Measurements from ENCODE around the gene PTN. TPM values are rescaled to one million over a fixed set of nuclear protein-coding genes. Genes with fewer than 3 reads are reported as not detected.
A peak's percentile ranks its signal among the peaks of the same experiment; 100 is the strongest.

The PTN gene
- total RNA-seq, 1 experiment from 2014 or later = 0.35 TPM

- no peaks in the 10 kb centered on the region for H3K27me3 Mint-ChIP-seq (ENCODE audit: unreplicated experiment)
- no peaks in the 10 kb centered on the region for H3K36me3 Mint-ChIP-seq (ENCODE audit: insufficient read depth, unreplicated experiment)
- no peak for TF ChIP-seq CTCF (IDR thresholded peaks at IDR 0.05; ENCODE audit: unreplicated experiment)
- DNase-seq = no peak
- H3K9me3 Mint-ChIP-seq (ENCODE audit: low read depth, unreplicated experiment) = peaks cover 18% of the 10 kb centered on the region
- CTCF ChIA-PET = no interaction called here
- intact Hi-C loops (cut with micrococcal nuclease; ENCODE audit: unreplicated experiment) = no loop called here
- no peaks in the 10 kb centered on the region for H3K4me1 Mint-ChIP-seq (ENCODE audit: low read depth, unreplicated experiment)
- no peak overlapping the region for H3K4me3 Mint-ChIP-seq (ENCODE audit: low read depth, unreplicated experiment)
- no TSS peak for BruUV-seq (replicated peaks)
- H3K27ac Mint-ChIP-seq (ENCODE audit: unreplicated experiment) = no peak overlapping the region
These were observed 16.6 kb upstream of the PTN start for GRCh38 chr7:137360087-137360679.

DNA sequence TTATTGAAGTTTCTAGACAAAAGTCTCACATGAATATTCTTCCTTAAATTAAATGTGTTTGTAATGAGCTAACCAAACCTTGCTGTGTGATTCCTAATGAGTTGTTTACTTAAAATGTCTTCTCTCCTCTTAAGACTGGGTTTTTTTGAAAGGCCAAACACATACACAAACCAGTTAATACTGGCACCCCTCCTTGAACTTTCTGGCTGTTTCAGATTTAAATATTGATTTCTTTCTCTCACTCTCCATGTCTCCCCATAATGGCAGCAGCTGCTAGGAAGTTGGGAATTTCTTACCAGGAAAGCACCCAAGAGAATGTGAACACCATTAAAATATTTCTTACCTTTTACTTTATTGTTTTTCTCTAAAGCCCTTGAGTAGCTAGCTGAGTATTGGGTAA lies 11.4 kb upstream of the PTN start:
- TF ChIP-seq CTCF (IDR thresholded peaks at IDR 0.05; ENCODE audit: unreplicated experiment) = no peak
- intact Hi-C loops (cut with micrococcal nuclease; ENCODE audit: unreplicated experiment) = no loop called here
- peaks cover 8% of the 10 kb centered on the region for H3K4me1 Mint-ChIP-seq (ENCODE audit: low read depth, unreplicated experiment)
- no peak for DNase-seq
- H3K9me3 Mint-ChIP-seq (ENCODE audit: low read depth, unreplicated experiment) = peaks cover 8% of the 10 kb centered on the region
- no peak overlapping the region for H3K27ac Mint-ChIP-seq (ENCODE audit: unreplicated experiment)
- BruUV-seq (replicated peaks) = no TSS peak
- no peaks in the 10 kb centered on the region for H3K36me3 Mint-ChIP-seq (ENCODE audit: insufficient read depth, unreplicated experiment)
- H3K4me3 Mint-ChIP-seq (ENCODE audit: low read depth, unreplicated experiment) = no peak overlapping the region
- H3K27me3 Mint-ChIP-seq (ENCODE audit: unreplicated experiment) = no peaks in the 10 kb centered on the region
- CTCF ChIA-PET = interaction anchor here (1.5 kb wide), 1 partner anchor 10 kb away, joined by 5 read pairs; no protein-coding TSS in a partner anchor

- H3K36me3 Mint-ChIP-seq (ENCODE audit: insufficient read depth, unreplicated experiment) = no peaks in the 10 kb centered on the region
- BruUV-seq (replicated peaks) = no TSS peak
- TF ChIP-seq CTCF (IDR thresholded peaks at IDR 0.05; ENCODE audit: unreplicated experiment) = no peak
- CTCF ChIA-PET = interaction anchor here (1.5 kb wide), 1 partner anchor 10 kb away, joined by 5 read pairs; no protein-coding TSS in a partner anchor
- no peaks in the 10 kb centered on the region for H3K27me3 Mint-ChIP-seq (ENCODE audit: unreplicated experiment)
- H3K9me3 Mint-ChIP-seq (ENCODE audit: low read depth, unreplicated experiment) = peaks cover 8% of the 10 kb centered on the region
- H3K4me1 Mint-ChIP-seq (ENCODE audit: low read depth, unreplicated experiment) = peaks cover 8% of the 10 kb centered on the region
- peak; percentile 40 for DNase-seq
- no peak overlapping the region for H3K4me3 Mint-ChIP-seq (ENCODE audit: low read depth, unreplicated experiment)
- intact Hi-C loops (cut with micrococcal nuclease; ENCODE audit: unreplicated experiment) = no loop called here
- no peak overlapping the region for H3K27ac Mint-ChIP-seq (ENCODE audit: unreplicated experiment)
These were observed 10.9 kb upstream of the PTN start for GRCh38 chr7:137354396-137354795.

GRCh38 chr7:137351941-137352340 lies 8.4 kb upstream of the PTN start:
- no peak overlapping the region for H3K4me3 Mint-ChIP-seq (ENCODE audit: low read depth, unreplicated experiment)
- peaks cover 8% of the 10 kb centered on the region for H3K9me3 Mint-ChIP-seq (ENCODE audit: low read depth, unreplicated experiment)
- H3K4me1 Mint-ChIP-seq (ENCODE audit: low read depth, unreplicated experiment) = peaks cover 8% of the 10 kb centered on the region
- H3K36me3 Mint-ChIP-seq (ENCODE audit: insufficient read depth, unreplicated experiment) = no peaks in the 10 kb centered on the region
- DNase-seq = no peak
- CTCF ChIA-PET = no interaction called here
- BruUV-seq (replicated peaks) = no TSS peak
- intact Hi-C loops (cut with micrococcal nuclease; ENCODE audit: unreplicated experiment) = no loop called here
- no peak for TF ChIP-seq CTCF (IDR thresholded peaks at IDR 0.05; ENCODE audit: unreplicated experiment)
- no peaks in the 10 kb centered on the region for H3K27me3 Mint-ChIP-seq (ENCODE audit: unreplicated experiment)
- H3K27ac Mint-ChIP-seq (ENCODE audit: unreplicated experiment) = no peak overlapping the region

Measured in Calu3 (cell line).